B cell (primary cell): ENCODE results near the gene MICA. TPM values are rescaled to one million over a fixed set of nuclear protein-coding genes. Genes with fewer than 3 reads are reported as not detected.
A peak's percentile ranks its signal among the peaks of the same experiment; 100 is the strongest.

Experiments
- ATAC-seq: fragments of 200-7000 bp; cut with Tn5 transposase; one replicate; pipeline ENCODE4 v1.10.0; 2021; ENCODE audit warnings: low read depth, mild to moderate bottlenecking, moderate number of reproducible peaks, moderate library complexity
- CTCF ChIA-PET: fragments of 350-600 bp; sonication (Branson Sonifier 250); formaldehyde crosslinking; loops from one replicate; lab custom pipeline; 2021; ENCODE audit warnings: antibody characterized with exemption, inconsistent platforms; lab: Charles Lee
- POLR2A ChIA-PET: fragments of 350-600 bp; sonication (Branson Sonifier 250); formaldehyde crosslinking; loops from one replicate; lab custom pipeline; 2021; ENCODE audit warnings: antibody characterized with exemption; lab: Charles Lee
- DNase-seq: peaks from one replicate; pipeline ENCODE4 v3.0.0; 2013
- H2AFZ ChIP-seq: 2 replicates; pipeline ENCODE4 v1.6.1; 2012; ENCODE audit warnings: mild to moderate bottlenecking, low read depth, low read length; ENCODE audit not compliant: insufficient read depth, poor library complexity, severe bottlenecking
- H3K27ac ChIP-seq, 2 donors: 1 replicate in 1 of 2; 2 replicates in 1 of 2; pipeline ENCODE4 v1.5.1; 2012 to 2013; ENCODE audit warnings: low read length in 2 of 2, mild to moderate bottlenecking in 2 of 2, moderate library complexity in 1 of 2
- H3K27me3 ChIP-seq, 4 experiments: fragments of 200-600 bp in 1 of 4; sonication (generic) in 1 of 4; replicated peaks in 1 of 4; 1 replicate in 2 of 4; 2 replicates in 2 of 4; pipeline versions ENCODE4 v1.6.1 to v1.7.0; 2013 to 2016; ENCODE audit warnings: low read length in 3 of 4, mild to moderate bottlenecking in 2 of 4, mixed read lengths in 1 of 4, moderate library complexity in 1 of 4; ENCODE audit not compliant: insufficient read depth in 4 of 4, control insufficient read depth in 3 of 4; ENCODE audit errors: control extremely low read depth in 1 of 4
- H3K36me3 ChIP-seq, 2 experiments: replicated peaks in 1 of 2; 1 replicate in 1 of 2; 2 replicates in 1 of 2; pipeline versions ENCODE4 v1.6.1 to v1.7.1; 2013; ENCODE audit warnings: low read length in 1 of 2; ENCODE audit not compliant: insufficient read depth in 2 of 2, control insufficient read depth in 1 of 2; ENCODE audit errors: control extremely low read depth in 1 of 2, extremely low read depth in 1 of 2
- H3K4me1 ChIP-seq, 2 donors: fragments of 200-600 bp in 1 of 2; sonication (generic) in 1 of 2; 1 replicate in 1 of 2; 2 replicates in 1 of 2; pipeline versions ENCODE4 v1.5.1 to v1.6.1; 2013 to 2017; ENCODE audit warnings: low read length in 2 of 2; ENCODE audit not compliant: control insufficient read depth in 2 of 2, insufficient read depth in 2 of 2
- H3K4me2 ChIP-seq: replicated peaks from 2 replicates; pipeline ENCODE3; 2012; ENCODE audit warnings: mild to moderate bottlenecking, low read depth, low read length; ENCODE audit not compliant: poor library complexity, severe bottlenecking
- H3K4me3 ChIP-seq, 5 experiments: fragments of 200-600 bp in 1 of 5; sonication (generic) in 1 of 5; 1 replicate in 3 of 5; 2 replicates in 2 of 5; pipeline versions ENCODE4 v1.5.1 to v1.7.0; 2011 to 2016; ENCODE audit warnings: low read length in 4 of 5, mild to moderate bottlenecking in 4 of 5, low read depth in 2 of 5, control low read depth in 1 of 5, moderate library complexity in 1 of 5; ENCODE audit not compliant: insufficient read depth in 1 of 5; ENCODE audit errors: control extremely low read depth in 1 of 5, extremely low read depth in 1 of 5
- H3K79me2 ChIP-seq: fragments of 200-600 bp; sonication (generic); one replicate; pipeline ENCODE4 v1.6.0; 2016; ENCODE audit warnings: low read length; ENCODE audit not compliant: control insufficient read depth, insufficient read depth
- H3K9ac ChIP-seq: fragments of 200-600 bp; sonication (generic); 2 replicates; pipeline ENCODE4 v1.6.1; 2017; ENCODE audit warnings: mild to moderate bottlenecking, low read length, moderate library complexity
- H3K9me3 ChIP-seq, 3 donors: one replicate each; pipeline versions ENCODE4 v1.6.1 to v1.7.1; 2013; ENCODE audit warnings: low read length in 2 of 3; ENCODE audit not compliant: control insufficient read depth in 2 of 3, insufficient read depth in 1 of 3; ENCODE audit errors: control extremely low read depth in 1 of 3
- H4K20me1 ChIP-seq: 2 replicates; pipeline ENCODE4 v1.6.0; 2012; ENCODE audit warnings: mild to moderate bottlenecking, low read length; ENCODE audit not compliant: insufficient read depth, control insufficient read depth, poor library complexity, severe bottlenecking
- H3K27ac Mint-ChIP-seq: one replicate; pipeline ENCODE4 v1.8.0; 2021; ENCODE audit warnings: mixed read lengths
- H3K27me3 Mint-ChIP-seq: one replicate; pipeline ENCODE4 v1.8.0; 2021; ENCODE audit warnings: mixed read lengths
- H3K4me1 Mint-ChIP-seq: one replicate; pipeline ENCODE4 v1.8.0; 2021; ENCODE audit warnings: mixed read lengths
- H3K4me3 Mint-ChIP-seq: one replicate; pipeline ENCODE4 v1.8.0; 2021; ENCODE audit warnings: mixed read lengths
- H3K9me3 Mint-ChIP-seq: one replicate; pipeline ENCODE4 v1.8.0; 2022; ENCODE audit warnings: mixed read lengths; ENCODE audit not compliant: insufficient read depth
- EZH2 ChIP-seq: IDR thresholded peaks from 2 replicates; pipeline ENCODE4 v1.6.1; 2012; ENCODE audit warnings: borderline replicate concordance, low read depth, mild to moderate bottlenecking, moderate library complexity, low read length; ENCODE audit not compliant: insufficient read depth, poor library complexity, severe bottlenecking
- WGBS: methylation state at CpG from one replicate; pipeline ENCODE4 v1.1.5; 2013; ENCODE audit warnings: missing lambda C conversion rate; ENCODE audit not compliant: insufficient coverage; 5-methylcytosine and 5-hydroxymethylcytosine counted together
- intact Hi-C: fragments of 100-400 bp; cut with micrococcal nuclease; formaldehyde crosslinking; loops from one replicate; pipeline ENCODE4 v1.10.0; 2022
- polyA plus RNA-seq: library from polyadenylated mRNA; depleted of rRNA; stranded (reverse); fragments of >200 nt; gene quantifications from 2 replicates; pipeline ENCODE4 v1.2.3, GENCODE V29; 2012
- small RNA-seq: library from RNA; depleted of rRNA; stranded (forward); fragments of <200 nt; gene quantifications from one replicate; pipeline ENCODE3, GENCODE V24; 2012; ENCODE audit warnings: low replicate concordance, low read depth; ENCODE audit not compliant: insufficient read length
- total RNA-seq, 2 donors: library from RNA; stranded (reverse); fragments of 120-200 nt in 1 of 2; gene quantifications; 1 replicate in 1 of 2; 2 replicates in 1 of 2; pipeline versions ENCODE4 v1.2.3 to v1.2.4, GENCODE V29; 2013 to 2022
- TF ChIP-seq, protein P1 (sequence below): fragments of 200-600 bp; IDR thresholded peaks from one replicate; pipeline ENCODE4 v1.8.0; 2022; ENCODE audit warnings: antibody characterized with exemption, mild to moderate bottlenecking

MICA gene
- total and polyA plus RNA-seq, 2 donors (not counting 1 experiment from before 2014, with no cell fraction given), result 13.9 to 28.5 TPM

DNA sequence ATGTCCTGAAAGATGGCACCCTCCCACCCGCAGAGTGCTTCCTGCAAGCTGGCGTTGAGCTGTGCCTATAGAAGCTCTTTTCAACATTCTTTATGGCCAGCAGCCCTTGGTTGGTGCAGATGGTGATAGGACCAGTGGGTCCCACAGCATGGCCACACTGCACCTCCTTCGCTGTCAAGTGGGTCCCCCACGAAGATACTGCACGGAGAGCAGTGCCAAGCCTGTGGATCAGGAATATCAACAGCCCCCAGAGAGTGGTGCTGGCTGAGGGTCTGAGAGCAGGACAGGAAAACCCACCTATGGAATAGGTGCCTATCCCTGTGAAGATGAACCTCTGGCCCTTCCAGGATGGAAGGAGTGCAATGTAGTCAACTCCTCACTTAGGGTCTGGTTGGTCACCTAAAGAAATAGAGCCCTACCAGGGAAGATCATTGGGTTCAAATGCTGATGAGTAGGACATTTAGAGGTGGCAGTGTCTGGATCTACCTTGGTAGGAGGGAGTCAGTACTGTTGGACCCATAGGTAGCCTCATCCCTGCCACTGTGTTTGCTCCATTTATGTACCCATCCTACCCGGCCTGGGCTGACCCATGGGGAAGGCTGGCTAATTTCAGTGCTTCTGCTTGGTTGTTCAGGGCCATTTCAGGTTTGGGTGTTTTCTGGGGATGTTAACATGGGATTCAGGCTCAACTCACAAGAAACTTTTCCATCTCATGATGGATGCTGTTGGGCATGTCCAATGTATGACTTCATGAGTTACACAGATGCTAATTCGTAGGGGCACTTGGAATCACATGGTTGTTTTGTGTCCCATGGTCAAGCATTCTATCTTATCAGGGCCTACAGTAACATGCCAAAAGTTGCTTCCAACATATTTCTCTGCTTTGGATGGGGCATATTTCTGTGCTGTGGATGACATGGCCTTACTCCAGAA lies 61.1 kb downstream of the MICA start:
- peak overlapping the region; percentile 97 for H3K4me2 ChIP-seq
- intact Hi-C loops, result loop anchor here (10.0 kb wide), 1 partner anchor 310 kb away; the partner anchor contains the start of genes CCHCR1 and TCF19
- ATAC-seq, result no peak
- H3K27me3 ChIP-seq, result no peaks in the 10 kb centered on the region
- H3K36me3 ChIP-seq, result peaks cover 3 to 33% of the 10 kb centered on the region in 2 experiments
- no peak for TF ChIP-seq EZH2
- TF ChIP-seq, protein P1, sequence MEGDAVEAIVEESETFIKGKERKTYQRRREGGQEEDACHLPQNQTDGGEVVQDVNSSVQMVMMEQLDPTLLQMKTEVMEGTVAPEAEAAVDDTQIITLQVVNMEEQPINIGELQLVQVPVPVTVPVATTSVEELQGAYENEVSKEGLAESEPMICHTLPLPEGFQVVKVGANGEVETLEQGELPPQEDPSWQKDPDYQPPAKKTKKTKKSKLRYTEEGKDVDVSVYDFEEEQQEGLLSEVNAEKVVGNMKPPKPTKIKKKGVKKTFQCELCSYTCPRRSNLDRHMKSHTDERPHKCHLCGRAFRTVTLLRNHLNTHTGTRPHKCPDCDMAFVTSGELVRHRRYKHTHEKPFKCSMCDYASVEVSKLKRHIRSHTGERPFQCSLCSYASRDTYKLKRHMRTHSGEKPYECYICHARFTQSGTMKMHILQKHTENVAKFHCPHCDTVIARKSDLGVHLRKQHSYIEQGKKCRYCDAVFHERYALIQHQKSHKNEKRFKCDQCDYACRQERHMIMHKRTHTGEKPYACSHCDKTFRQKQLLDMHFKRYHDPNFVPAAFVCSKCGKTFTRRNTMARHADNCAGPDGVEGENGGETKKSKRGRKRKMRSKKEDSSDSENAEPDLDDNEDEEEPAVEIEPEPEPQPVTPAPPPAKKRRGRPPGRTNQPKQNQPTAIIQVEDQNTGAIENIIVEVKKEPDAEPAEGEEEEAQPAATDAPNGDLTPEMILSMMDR, result no peak
- peak overlapping the region; percentile 73 to 99 (median 84) for H3K4me3 ChIP-seq
- peaks cover 89% of the 10 kb centered on the region for H3K79me2 ChIP-seq
- Mint-ChIP-seq H3K9me3 (no peaks in the 10 kb centered on the region), H3K27ac (peak overlapping the region; percentile 98), H3K27me3 (no peaks in the 10 kb centered on the region), H3K4me3 (peak overlapping the region; percentile 99), H3K4me1 (peaks cover 79% of the 10 kb centered on the region)
- peaks cover 62% of the 10 kb centered on the region for H4K20me1 ChIP-seq
- ChIA-PET CTCF (no interaction called here), POLR2A (interaction anchor here (0.5 kb wide), 1 partner anchor 561 kb away, joined by 12 read pairs; no protein-coding TSS in a partner anchor)
- peak overlapping the region; percentile 99 for H3K9ac ChIP-seq
- peak; percentile 34 for DNase-seq
- no peaks in the 10 kb centered on the region for H3K9me3 ChIP-seq
- H2AFZ ChIP-seq, result no peak overlapping the region
- H3K4me1 ChIP-seq, result peaks cover 61 to 68% of the 10 kb centered on the region in 2 donors
- WGBS, result no CpG with 5 or more reads among the region's 7 CpGs
- H3K27ac ChIP-seq, result peak overlapping the region in 1 of 2 donors; percentile 99

Small RNA genes within 50 kb of the gene (small RNA-seq; reads per million reads assigned to genes)
- gene HLA-S, result not detected
- not detected for gene MIR6891
- gene RF00019, result not detected
- not detected for gene RNU6-283P

Other genes with a start within 250 kb of the MICA start
- 34.7 and 36.2 TPM in 2 replicates for gene CCHCR1, start 245.8 kb upstream of the MICA start, total RNA-seq
- gene CCHCR1, start 245.8 kb upstream of the MICA start, polyA plus RNA-seq, result 17.0 and 19.1 TPM in 2 replicates
- 9.8 and 10.4 TPM in 2 replicates for gene TCF19, start 245.0 kb upstream of the MICA start, total RNA-seq
- gene TCF19, start 245.0 kb upstream of the MICA start, polyA plus RNA-seq, result 5.5 and 10.0 TPM in 2 replicates
- 0.76 and 0.83 TPM in 2 replicates for gene POU5F1, start 232.9 kb upstream of the MICA start, total RNA-seq
- 0.26 and 0.88 TPM in 2 replicates for gene POU5F1, start 232.9 kb upstream of the MICA start, polyA plus RNA-seq
- gene HLA-C, start 131.5 kb upstream of the MICA start, total RNA-seq, result 972 and 998 TPM in 2 replicates
- 1,983 and 2,212 TPM in 2 replicates for gene HLA-C, start 131.5 kb upstream of the MICA start, polyA plus RNA-seq
- gene HLA-B, start 46.4 kb upstream of the MICA start, total RNA-seq, result 3,910 and 4,028 TPM in 2 replicates
- 4,233 and 7,345 TPM in 2 replicates for gene HLA-B, start 46.4 kb upstream of the MICA start, polyA plus RNA-seq
- 21.9 and 24.2 TPM in 2 replicates for gene MICB, start 94.5 kb downstream of the MICA start, total RNA-seq
- 24.5 and 30.9 TPM in 2 replicates for gene MICB, start 94.5 kb downstream of the MICA start, polyA plus RNA-seq
- not detected in 2 replicates for gene MCCD1, start 125.4 kb downstream of the MICA start, total RNA-seq
- gene MCCD1, start 125.4 kb downstream of the MICA start, polyA plus RNA-seq, result not detected in 2 replicates
- gene DDX39B, start 138.4 kb downstream of the MICA start, total RNA-seq, result 576 and 577 TPM in 2 replicates
- 838 and 919 TPM in 2 replicates for gene DDX39B, start 138.4 kb downstream of the MICA start, polyA plus RNA-seq
- 3.3 and 4.4 TPM in 2 replicates for gene ATP6V1G2, start 143.0 kb downstream of the MICA start, total RNA-seq
- gene ATP6V1G2, start 143.0 kb downstream of the MICA start, polyA plus RNA-seq, result 4.5 and 5.2 TPM in 2 replicates
- 17.8 and 18.4 TPM in 2 replicates for gene NFKBIL1, start 144.0 kb downstream of the MICA start, total RNA-seq
- gene NFKBIL1, start 144.0 kb downstream of the MICA start, polyA plus RNA-seq, result 6.4 and 10.3 TPM in 2 replicates
- 5.6 and 8.8 TPM in 2 replicates for gene LTA, start 168.7 kb downstream of the MICA start, total RNA-seq
- gene LTA, start 168.7 kb downstream of the MICA start, polyA plus RNA-seq, result 8.4 and 8.6 TPM in 2 replicates
- gene TNF, start 172.0 kb downstream of the MICA start, total RNA-seq, result 22.2 and 22.6 TPM in 2 replicates
- gene TNF, start 172.0 kb downstream of the MICA start, polyA plus RNA-seq, result 15.6 and 21.9 TPM in 2 replicates
- gene LTB, start 178.8 kb downstream of the MICA start, total RNA-seq, result 473 and 488 TPM in 2 replicates
- gene LTB, start 178.8 kb downstream of the MICA start, polyA plus RNA-seq, result 832 and 938 TPM in 2 replicates
- 7.4 and 9.5 TPM in 2 replicates for gene LST1, start 182.7 kb downstream of the MICA start, total RNA-seq
- 29.4 and 30.5 TPM in 2 replicates for gene LST1, start 182.7 kb downstream of the MICA start, polyA plus RNA-seq
- gene NCR3, start 189.4 kb downstream of the MICA start, total RNA-seq, result 24.7 and 28.5 TPM in 2 replicates
- 52.2 and 52.5 TPM in 2 replicates for gene NCR3, start 189.4 kb downstream of the MICA start, polyA plus RNA-seq
- gene AIF1, start 211.6 kb downstream of the MICA start, total RNA-seq, result 1.3 and 1.5 TPM in 2 replicates
- 4.7 and 7.5 TPM in 2 replicates for gene AIF1, start 211.6 kb downstream of the MICA start, polyA plus RNA-seq
- gene PRRC2A, start 217.1 kb downstream of the MICA start, total RNA-seq, result 265 and 278 TPM in 2 replicates
- gene PRRC2A, start 217.1 kb downstream of the MICA start, polyA plus RNA-seq, result 152 and 153 TPM in 2 replicates
- 345 and 348 TPM in 2 replicates for gene BAG6, start 249.1 kb downstream of the MICA start, total RNA-seq
- gene BAG6, start 249.1 kb downstream of the MICA start, polyA plus RNA-seq, result 252 and 276 TPM in 2 replicates